Kidney (tissue), 14 donors: Measurements from ENCODE around the gene NDUFB11. TPM values are rescaled to one million over a fixed set of nuclear protein-coding genes. Genes with fewer than 3 reads are reported as not detected.

Experiments used
- DNase-seq, 5 donors: peaks; one replicate each; pipeline ENCODE4 v3.0.0-alpha.2; 2013 to 2020
- FAIRE-seq: peaks from 2 replicates; lab custom pipeline; 2012; peaks lifted over from hg19 to GRCh38; lab: Jason Lieb, UNC
- H3K27ac ChIP-seq, 2 donors: one replicate each; pipeline ENCODE4 v1.7.0; 2013; ENCODE audit warnings: low read depth in 2 of 2, low read length in 2 of 2, inconsistent platforms in 1 of 2
- H3K27me3 ChIP-seq: one replicate; pipeline ENCODE4 v1.7.1; 2013; ENCODE audit warnings: low read length, inconsistent platforms; ENCODE audit not compliant: control insufficient read depth, insufficient read depth
- H3K36me3 ChIP-seq, 3 donors: one replicate each; pipeline versions ENCODE4 v1.7.0 to v1.7.1; 2013; ENCODE audit warnings: low read length in 3 of 3, control low read depth in 1 of 3, inconsistent platforms in 1 of 3; ENCODE audit not compliant: insufficient read depth in 3 of 3, control insufficient read depth in 2 of 3
- H3K4me1 ChIP-seq, 3 donors: one replicate each; pipeline versions ENCODE4 v1.7.0 to v1.7.1; 2013; ENCODE audit warnings: low read length in 3 of 3, inconsistent platforms in 1 of 3, low read depth in 1 of 3; ENCODE audit not compliant: control insufficient read depth in 2 of 3, insufficient read depth in 2 of 3
- H3K4me3 ChIP-seq, 3 donors: one replicate each; pipeline versions ENCODE4 v1.7.0 to v1.8.1; 2013; ENCODE audit warnings: low read length in 3 of 3, control low read depth in 1 of 3, inconsistent platforms in 1 of 3
- H3K9ac ChIP-seq, 3 donors: one replicate each; pipeline versions ENCODE4 v1.7.0 to v1.7.1; 2013; ENCODE audit warnings: low read length in 3 of 3, control low read depth in 1 of 3, inconsistent platforms in 1 of 3
- H3K9me3 ChIP-seq, 3 donors: one replicate each; pipeline versions ENCODE4 v1.7.0 to v1.7.1; 2013; ENCODE audit warnings: low read length in 3 of 3, control low read depth in 1 of 3, inconsistent platforms in 1 of 3; ENCODE audit not compliant: control insufficient read depth in 2 of 3, insufficient read depth in 1 of 3
- intact Hi-C: fragments of 100-400 bp; cut with DNase I; formaldehyde crosslinking; loops from one replicate; pipeline ENCODE4 v1.11.1; 2022
- polyA plus RNA-seq: library from polyadenylated mRNA; stranded (reverse); fragments of 350-450 nt; fragmentation: Illumina TruSeq; extraction: RNeasy Lipid Tissue Mini Kit (QIAGEN cat#74804); gene quantifications from one replicate; pipeline ENCODE4 v1.2.3, GENCODE V29; 2014; ENCODE audit warnings: low read depth, low replicate concordance; ENCODE audit not compliant: insufficient read depth
- total RNA-seq: library from RNA; stranded (reverse); fragmentation: NEBNext Ultra II Directional; extraction: Animal tissue kit (Norgen Biotek cat#: 25700); gene quantifications from one replicate; pipeline ENCODE4 v1.2.1, GENCODE V29; 2021
- TF ChIP-seq, protein P1 (sequence below): IDR thresholded peaks from 3 replicates; pipeline ENCODE4 v1.5.1; 2012; ENCODE audit warnings: mild to moderate bottlenecking, moderate library complexity, borderline replicate concordance; ENCODE audit not compliant: insufficient read depth; ENCODE audit errors: extremely low read depth
- donor health status: control.
- donor health status: control.
- donor health status: control.
- donor health status: control.
- donor health status: control.
- donor health status: DM: yes; HTN: yes; CAD: no.
- donor health status: Normal renal cell carcinoma (clear cell type).

Gene NDUFB11
- total and polyA plus RNA-seq, 2 donors from 2014 or later, result 70.7 to 215 TPM

DNA sequence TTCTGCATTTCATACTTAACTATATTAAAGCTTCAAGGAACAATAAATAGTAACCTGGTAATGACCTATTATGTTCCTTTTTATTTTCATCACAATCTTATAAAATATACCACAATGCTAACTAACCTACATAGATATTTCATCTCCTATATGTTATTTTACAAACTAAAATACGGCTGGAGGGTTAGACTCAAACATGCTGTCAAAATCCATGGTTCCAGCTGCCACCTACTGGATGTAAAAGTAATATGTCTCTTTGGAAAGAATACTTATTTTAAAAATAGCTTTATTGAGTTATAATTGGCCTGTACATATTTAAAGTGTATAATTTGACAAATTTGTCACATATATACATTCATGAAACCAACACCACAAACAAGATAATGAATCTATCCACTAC is 51.3 kb downstream of the NDUFB11 start:
- Histone ChIP-seq H3K4me3 (no peak overlapping the region), H3K27me3 (peaks cover 2% of the 10 kb centered on the region), H3K9me3 (no peaks in the 10 kb centered on the region), H3K4me1 (no peaks in the 10 kb centered on the region), H3K36me3 (no peaks in the 10 kb centered on the region), H3K27ac (no peak overlapping the region), H3K9ac (no peak overlapping the region)
- intact Hi-C loops, result no loop called here
- TF ChIP-seq, protein P1, sequence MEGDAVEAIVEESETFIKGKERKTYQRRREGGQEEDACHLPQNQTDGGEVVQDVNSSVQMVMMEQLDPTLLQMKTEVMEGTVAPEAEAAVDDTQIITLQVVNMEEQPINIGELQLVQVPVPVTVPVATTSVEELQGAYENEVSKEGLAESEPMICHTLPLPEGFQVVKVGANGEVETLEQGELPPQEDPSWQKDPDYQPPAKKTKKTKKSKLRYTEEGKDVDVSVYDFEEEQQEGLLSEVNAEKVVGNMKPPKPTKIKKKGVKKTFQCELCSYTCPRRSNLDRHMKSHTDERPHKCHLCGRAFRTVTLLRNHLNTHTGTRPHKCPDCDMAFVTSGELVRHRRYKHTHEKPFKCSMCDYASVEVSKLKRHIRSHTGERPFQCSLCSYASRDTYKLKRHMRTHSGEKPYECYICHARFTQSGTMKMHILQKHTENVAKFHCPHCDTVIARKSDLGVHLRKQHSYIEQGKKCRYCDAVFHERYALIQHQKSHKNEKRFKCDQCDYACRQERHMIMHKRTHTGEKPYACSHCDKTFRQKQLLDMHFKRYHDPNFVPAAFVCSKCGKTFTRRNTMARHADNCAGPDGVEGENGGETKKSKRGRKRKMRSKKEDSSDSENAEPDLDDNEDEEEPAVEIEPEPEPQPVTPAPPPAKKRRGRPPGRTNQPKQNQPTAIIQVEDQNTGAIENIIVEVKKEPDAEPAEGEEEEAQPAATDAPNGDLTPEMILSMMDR, result peak; percentile 19
- peak; percentile 99 for FAIRE-seq
- peak in 1 of 5 donors; percentile 39 for DNase-seq

Other genes with a start within 250 kb of the NDUFB11 start
- gene JADE3, start 232.3 kb downstream of the NDUFB11 start, total RNA-seq, result 13.1 TPM
- gene JADE3, start 232.3 kb downstream of the NDUFB11 start, polyA plus RNA-seq, result 3.2 TPM
- gene RGN, start 66.3 kb downstream of the NDUFB11 start, total RNA-seq, result 11.9 TPM
- gene RGN, start 66.3 kb downstream of the NDUFB11 start, polyA plus RNA-seq, result 89.1 TPM
- 31.7 TPM for gene RBM10, start 519 bp upstream of the NDUFB11 start, total RNA-seq
- 27.5 TPM for gene RBM10, start 519 bp upstream of the NDUFB11 start, polyA plus RNA-seq
- 218 TPM for gene UBA1, start 49.1 kb upstream of the NDUFB11 start, total RNA-seq
- gene UBA1, start 49.1 kb upstream of the NDUFB11 start, polyA plus RNA-seq, result 155 TPM
- 96.1 TPM for gene CDK16, start 74.0 kb upstream of the NDUFB11 start, total RNA-seq
- 89.1 TPM for gene CDK16, start 74.0 kb upstream of the NDUFB11 start, polyA plus RNA-seq
- 91.6 TPM for gene USP11, start 88.3 kb upstream of the NDUFB11 start, total RNA-seq
- gene USP11, start 88.3 kb upstream of the NDUFB11 start, polyA plus RNA-seq, result 30.9 TPM
- gene ZNF157, start 225.9 kb upstream of the NDUFB11 start, total RNA-seq, result 0.57 TPM
- gene ZNF157, start 225.9 kb upstream of the NDUFB11 start, polyA plus RNA-seq, result 0.17 TPM